NK-92 (cell line): Measurements from ENCODE around the gene FKRP.
"Not testable (repeated sequence)": the region's sequence is repeated elsewhere in the genome, so short reads cannot be mapped to it uniquely, and the experiment has no call there.

ENCODE experiments used
- DNase-seq: peaks from one replicate; lab custom pipeline; 2025; ENCODE audit not compliant: unreplicated experiment; lab: John Stamatoyannopoulos, UW

FKRP gene, protein sequence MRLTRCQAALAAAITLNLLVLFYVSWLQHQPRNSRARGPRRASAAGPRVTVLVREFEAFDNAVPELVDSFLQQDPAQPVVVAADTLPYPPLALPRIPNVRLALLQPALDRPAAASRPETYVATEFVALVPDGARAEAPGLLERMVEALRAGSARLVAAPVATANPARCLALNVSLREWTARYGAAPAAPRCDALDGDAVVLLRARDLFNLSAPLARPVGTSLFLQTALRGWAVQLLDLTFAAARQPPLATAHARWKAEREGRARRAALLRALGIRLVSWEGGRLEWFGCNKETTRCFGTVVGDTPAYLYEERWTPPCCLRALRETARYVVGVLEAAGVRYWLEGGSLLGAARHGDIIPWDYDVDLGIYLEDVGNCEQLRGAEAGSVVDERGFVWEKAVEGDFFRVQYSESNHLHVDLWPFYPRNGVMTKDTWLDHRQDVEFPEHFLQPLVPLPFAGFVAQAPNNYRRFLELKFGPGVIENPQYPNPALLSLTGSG

DNA sequence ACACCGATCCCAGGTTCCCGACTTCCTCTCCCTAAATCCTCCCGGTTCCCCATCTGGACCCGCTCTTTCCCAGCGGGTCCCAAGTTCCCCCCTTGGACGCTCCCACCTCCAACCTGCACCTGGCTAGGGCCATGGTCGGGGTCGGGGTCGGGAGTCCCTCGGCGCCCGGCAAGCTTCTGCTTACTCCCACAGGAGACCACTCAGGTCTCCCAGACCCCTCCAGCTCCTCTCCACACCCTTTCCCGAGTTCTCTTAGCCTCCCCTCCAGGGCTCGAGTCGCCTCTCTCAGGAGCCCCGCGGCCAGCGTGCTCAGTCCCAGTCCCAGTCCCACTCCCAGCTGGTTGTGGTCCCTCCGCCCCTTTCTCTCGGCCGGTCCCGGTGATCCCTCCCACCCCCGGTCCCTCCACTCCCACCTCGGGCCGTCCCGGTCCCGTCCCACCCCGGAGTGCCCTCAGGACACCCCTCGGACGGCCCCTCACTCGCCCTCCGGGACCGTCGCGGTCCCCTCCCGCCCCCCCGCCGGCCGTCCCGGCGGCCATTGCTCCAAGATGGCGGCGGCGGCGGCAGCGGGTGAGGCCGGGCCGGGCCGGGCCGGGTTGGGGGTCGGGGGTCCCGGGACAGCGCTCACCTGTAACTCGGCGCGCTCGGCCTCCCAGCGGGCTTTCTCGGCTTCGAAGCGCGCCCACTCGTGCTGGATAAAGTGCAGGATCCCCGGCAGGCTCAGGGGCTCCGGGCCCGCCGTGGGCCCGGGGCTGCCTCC, at the start of gene FKRP:
FKRP (plus strand) TSS at position 537 of the 760 bp plus-strand sequence. CDS start 9,394 bp downstream, outside the sequence.
- no peak for DNase-seq

DNA sequence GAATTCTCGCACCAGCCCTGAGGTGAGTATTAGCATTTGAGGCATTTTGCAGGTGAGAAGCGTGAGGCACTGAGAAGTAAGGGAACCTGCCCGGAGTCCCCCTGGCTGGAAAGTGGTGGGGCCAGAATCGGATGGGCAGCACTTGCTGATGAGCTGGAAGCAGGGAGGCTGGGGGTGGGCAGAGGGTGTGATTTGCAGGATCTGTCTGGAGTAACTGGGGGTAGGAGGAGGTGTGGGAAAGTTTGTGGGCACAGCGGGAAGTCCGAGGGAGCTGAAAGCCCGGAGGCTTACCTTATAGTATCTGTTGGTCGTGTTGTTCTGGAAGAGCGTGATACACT, 49.0 kb upstream of the FKRP start:
- DNase-seq, result no peak

DNA sequence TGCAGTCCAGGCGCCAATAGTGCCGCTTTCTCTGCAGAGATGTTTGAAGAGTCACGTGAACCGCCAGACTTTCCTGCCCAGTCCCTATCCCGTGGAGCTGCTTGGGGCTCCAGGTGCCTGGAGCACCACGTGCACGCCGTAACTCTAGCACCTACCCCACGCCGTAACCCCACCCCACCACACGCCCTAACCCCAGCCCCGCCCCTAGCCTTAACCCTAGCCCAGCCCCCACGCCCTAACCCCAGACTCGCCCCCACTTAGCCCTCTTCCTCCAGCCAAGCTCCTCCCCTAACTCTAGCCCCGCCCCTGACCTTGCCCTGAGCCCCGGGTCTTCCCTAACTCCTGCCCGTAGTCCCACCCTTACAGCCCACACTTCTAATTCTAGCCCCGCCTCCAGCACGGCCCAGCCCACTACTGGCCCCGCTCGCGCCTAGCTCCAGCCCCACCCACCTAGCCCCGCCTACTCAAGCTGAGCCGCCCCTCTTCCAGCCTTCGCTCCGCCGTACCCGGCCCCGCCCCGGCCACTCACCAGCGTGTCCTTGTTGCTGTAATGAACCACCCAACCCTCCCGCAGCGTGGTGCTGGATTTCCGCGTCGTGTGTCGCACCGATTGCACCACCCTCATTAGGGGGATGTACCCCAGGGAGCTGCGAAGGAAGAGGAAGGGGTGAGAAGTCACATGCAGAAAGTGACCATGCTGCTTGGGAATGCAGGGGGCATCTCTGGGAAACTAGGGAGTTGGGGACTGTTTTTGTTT, 48.5 kb upstream of the FKRP start:
- DNase-seq, result no peak

DNA sequence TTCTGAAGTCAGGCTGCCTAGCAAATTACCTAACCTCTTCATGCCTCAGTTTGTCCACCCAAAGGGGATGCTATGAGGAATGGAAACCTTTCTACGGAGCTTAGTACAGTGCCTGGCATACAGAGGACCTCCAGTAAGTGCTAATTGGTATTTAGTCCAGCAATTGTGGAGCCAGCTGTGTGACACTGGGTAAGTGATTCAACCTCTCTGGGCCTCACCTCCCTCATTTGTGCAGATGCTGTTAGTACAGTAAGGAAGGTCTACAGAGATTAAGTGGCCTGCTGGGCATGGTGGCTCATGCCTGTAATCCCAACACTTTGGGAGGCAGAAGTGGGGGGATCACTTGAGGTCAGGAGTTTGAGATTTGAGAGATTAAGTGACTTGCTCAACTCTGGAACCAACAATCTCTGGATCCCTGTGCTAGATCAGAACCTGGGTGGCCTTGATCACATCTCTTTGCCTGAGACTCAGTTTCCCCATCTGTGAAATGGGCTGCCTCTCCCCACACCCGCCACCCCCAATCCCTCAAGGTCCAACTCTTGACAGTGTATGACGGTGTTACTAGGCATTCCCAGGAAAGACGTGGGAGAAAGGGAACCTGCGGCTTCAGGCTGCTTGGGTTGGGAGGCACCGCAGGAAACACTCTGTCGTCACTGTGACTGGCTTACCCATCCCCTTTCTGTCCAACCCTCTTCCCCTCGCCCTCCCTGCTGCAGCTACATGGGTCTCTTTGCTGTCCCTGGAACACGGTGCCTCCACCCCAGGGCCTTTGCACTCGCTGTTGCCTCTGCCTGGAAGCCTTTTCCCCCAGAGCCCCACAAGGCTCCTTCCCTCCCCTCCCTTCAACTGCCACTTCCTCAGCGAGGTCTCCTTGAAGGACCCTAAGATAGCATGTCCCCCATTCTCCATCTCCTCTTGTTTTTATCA, 47.2 kb upstream of the FKRP start:
- no peak for DNase-seq

DNA sequence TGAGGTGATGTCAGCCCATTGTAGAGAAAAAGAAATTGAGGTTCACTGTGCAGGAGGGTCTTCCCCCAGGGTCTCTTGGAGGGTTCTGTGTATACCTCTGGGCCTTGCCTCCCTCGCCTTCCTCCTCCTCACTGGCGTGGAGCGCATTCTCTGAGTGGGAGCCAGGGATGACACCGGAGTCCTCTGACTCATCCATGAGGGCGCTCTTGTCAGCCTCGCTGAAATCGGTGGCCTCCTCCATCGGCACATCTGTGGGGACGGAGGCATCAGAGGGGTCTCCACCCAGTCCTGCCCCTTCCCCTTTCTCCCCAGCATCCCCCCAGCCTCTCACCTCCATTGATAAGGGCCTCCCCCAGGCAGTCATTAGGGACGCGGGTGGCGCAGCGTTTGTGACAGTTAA, 45.2 kb upstream of the FKRP start:
- DNase-seq, result no peak

DNA sequence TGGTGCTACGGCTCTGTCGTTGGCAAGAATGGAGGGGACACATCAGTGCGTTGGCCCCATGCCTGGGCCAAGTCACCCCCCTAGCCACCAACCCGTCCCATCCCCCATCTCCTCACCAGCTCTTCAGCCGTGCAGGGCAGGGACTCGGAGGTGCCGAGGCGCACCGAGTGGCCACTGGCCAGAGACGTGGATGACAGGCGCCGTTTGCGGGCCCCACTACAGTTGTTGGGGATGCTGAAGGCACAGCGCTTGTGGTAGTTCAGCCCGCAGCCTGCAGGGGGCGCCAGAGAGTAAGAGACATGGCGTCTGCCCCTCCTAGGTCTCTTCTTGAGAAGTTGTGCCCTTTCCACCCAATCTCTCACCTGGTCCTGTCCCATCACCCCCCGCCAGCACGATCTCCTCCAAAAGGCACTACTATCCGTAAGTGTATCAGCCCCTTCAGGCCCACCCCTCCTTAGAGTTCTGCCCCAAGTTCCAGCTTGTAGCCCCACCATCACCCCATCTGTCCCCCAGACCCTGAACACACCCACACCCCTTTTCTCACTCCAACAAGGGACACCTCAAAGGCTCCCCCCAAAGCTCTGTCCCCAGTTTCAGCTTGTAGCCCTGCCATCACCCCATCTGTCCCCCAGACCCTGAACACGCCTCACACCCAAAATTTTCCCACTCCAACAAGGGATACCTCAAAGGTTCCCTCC, 41.3 kb upstream of the FKRP start:
- no peak for DNase-seq

DNA sequence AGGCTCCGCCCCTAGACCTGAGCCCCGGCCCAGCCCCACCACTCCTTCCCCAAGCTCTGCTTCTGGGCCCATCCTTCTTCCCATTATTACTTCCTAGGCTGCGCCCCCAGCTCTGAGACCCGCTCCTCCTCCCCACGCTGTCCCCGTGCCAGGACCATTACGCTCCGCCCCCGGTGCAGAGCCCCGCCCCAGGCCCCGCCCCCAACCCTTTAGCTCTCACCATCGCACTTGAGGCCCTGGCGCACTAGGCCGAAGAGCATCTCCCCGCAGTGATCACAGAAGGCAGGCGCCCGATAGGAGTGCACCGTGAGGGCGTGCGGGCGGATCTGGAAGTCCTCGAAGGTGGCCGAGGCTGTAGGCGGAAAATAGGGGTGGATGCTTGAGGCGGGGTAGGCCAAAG, 35.2 kb upstream of the FKRP start:
- no peak for DNase-seq

DNA sequence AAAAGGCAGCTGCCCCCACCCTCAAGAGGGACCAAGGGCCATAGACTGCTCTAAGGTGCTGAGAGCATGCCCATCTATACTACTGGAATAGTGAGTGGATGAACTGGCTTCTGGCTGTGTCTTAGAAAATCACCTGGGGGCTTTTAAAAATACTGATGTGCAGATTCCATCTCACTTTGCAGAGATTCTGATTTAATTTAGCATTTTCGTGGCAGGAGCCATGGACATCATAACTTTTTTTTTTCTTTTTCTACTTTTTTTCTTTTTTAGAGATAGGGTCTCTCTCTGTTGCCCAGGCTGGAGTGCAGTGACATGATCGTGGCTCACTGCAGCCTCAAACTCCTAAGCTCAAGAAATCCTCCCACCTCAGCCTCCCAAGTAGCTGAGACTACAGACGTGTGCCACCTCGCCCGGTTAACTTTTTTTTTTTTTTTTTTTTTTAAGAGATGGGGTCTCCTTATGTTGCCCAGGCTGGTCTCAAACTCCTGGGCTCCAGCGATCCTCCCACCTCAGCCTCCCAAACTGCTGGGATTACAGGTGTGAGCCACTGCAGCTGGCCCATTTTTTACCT, 33.0 kb upstream of the FKRP start:
- not testable (repeated sequence) for DNase-seq

DNA sequence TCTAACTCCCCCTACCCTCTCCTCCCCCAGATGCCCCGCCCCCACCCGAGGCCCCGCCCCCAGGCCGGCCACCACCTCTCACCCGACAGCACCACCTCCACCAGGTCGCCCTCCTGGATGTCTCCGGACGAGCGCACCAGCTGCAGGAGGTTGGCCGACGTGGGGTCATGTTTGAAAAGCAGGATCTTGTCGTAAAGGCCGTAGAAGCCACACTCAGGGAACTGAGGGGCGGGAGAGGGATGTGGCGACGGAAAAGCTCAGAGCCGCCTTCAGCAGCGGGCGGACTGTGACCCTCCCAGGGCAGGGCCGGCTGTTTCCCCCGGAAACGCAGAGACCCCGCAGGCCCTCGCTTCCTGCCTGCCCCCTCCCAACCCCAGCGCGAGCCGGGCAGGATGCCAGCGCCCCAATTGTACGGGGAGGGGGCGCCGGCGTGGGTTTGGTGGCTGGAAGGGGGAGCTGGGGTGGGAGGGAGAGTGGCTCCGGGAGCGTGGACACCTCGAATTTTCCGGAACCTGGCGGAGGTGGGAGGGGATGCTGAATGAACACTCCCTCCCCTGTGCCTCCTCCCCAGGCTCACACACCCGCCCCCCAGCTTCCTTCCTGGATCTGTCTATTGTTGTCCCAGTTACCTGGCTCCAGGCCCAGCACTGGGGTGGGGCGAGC, 31.9 kb upstream of the FKRP start:
- no peak for DNase-seq

DNA sequence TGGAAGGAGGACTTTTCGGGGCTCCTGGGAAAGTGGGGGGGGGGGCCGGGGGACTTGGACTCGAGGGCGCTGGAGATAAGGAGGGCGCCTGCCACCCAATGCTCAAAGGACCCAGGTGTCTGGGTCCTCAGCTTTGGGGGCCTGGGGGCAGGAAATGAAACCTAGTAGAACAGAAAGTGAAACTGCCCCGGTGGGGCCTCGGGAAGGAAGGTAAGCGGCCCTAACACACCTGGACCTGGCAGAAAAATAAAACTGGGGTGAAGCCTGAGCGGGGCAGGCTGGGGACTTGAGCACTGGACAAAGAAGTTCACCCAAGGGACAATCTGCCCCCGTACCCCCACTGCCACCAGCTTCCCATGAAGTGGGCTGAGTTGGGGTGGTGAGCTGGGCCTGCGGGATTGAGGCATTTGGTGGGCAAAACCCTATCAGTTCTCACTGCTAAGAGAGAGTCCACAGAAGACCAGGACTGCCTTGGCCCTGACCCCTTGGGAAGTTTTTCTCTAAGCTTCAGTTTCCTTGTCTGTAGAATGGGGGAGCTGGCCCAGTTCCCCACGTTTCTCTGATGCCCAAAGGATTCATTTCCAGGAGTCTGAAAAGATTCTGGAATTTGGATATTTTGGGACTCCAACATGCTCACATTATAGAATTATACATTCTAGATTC, 31.3 kb upstream of the FKRP start:
- no peak for DNase-seq

DNA sequence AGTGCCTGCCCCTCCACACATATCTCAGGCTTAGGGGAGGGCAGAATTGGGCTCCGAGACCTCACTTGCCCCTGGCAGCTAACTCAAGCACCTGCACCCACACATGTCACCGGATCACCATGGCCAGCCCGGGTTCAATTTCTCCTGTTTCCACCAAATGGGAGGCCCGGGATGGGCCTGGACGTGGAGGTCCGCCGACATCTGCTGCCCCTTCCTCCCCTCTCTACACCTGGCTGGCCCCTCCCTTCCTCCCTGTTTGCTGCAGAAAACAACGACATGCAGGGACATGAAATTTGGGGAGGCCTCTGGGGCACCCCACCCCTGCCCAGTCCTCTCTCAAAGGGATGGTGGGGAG, 30.3 kb upstream of the FKRP start:
- DNase-seq, result no peak

DNA sequence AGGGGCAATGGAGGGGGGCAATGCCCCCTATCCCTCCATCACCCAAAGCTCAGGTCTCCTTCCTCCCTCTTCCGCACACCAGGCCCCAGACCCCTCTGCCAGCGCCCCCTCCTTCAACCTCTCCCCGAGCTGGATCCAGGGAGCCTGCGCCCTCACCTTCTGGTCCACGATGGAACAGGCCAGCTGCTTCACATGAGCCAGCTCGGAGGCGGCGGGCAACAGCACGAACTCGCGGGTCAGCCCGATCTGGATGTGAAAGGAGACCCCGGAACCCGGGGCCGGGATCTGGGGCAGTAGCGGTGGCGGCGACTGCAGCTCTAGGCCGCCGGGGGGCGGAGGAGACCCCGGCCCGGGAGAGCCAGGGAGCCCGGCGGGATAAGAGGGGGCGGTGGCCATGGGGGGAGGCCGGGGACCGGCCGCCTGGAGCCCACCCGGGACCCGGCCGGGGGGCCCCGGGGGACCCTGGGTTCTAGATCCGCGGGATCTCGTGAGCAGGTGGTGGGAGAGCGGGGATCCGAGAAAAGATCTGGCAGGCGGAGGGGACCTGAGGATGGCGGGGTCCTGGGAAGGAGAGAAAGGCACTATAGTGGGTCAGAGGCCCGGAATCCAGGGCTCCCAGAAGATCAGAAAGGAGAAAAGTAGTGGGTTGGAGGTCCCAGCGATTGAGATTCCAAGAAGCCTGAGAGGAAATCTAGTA, 29.7 kb upstream of the FKRP start:
- DNase-seq, result no peak

DNA sequence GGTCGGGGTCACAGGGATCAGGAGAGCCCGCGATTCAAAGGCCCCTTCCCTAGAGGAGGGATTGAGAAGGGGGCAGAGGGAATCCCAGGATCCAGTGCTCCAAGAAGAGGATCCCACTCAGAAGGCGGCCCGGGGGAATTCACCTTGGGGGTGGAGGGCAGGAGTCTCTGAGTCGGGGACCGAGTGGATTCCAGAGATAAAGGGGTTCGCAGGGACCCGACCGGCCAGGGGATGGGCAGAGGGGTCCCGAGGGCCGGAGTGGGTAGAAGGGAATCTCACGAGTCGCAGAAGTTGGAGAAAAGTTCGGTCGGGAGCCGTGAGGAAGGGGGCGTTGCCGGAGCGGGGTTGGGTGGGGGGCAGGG, 29.2 kb upstream of the FKRP start:
- no peak for DNase-seq

DNA sequence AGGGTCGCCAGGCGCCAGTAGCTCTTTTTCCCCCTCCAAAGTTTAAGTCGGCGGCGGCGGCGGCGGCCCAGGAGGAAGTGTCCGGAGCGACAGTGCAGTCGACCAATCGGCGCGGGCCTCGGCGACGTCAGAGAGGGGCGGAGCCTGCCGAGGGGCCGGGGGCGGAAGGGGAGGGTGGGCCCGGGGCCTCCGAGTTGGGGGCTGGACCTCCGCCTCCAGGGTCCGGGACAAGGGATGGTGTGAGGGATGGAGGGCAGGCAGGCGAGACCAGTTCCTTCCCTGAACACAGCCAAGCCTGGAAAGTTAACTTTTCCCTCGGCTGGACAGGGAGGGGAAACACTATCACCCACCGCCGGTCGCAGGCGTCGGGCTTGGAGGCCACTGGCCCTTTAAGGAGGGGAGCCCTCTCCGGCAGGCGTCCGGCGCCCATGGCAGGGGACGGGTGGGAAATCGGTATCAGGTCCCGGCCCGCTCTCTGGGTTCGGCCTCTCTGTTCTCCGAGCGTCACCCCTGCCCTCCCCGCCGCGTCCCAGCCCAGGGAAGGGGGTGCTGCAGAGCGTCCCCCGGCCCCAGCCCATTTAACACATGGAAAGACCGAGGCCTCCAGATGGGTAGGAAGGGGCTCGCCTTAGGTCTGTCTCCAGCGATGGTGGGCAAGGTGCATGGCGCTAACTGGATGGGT, 28.7 kb upstream of the FKRP start, which contains the start of gene PRKD2:
PRKD2 (minus strand) TSS at position 81 of the 682 bp plus-strand sequence. CDS start 744 bp downstream, outside the sequence.
- no peak for DNase-seq

DNA sequence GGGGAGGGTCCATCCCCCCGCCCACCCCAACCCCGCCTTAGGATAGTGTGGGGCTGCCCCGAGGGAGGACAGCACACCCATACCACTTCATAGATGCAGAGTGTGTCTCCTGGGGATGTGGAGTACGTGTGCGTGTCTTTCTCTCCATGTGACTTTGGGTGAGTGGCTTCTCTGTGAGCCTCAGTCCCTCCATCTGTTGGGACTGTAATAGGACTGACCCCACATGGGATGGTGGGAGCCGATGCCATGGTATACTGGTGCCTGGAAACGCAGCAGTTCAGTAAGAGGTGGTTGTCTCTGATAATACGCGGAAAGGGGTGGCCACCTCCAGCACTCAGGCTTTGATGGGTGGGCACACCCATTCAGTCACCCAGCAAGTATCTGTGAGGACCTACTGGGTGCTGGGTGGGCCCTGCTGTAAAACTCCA, 28.1 kb upstream of the FKRP start:
- DNase-seq, result no peak

DNA sequence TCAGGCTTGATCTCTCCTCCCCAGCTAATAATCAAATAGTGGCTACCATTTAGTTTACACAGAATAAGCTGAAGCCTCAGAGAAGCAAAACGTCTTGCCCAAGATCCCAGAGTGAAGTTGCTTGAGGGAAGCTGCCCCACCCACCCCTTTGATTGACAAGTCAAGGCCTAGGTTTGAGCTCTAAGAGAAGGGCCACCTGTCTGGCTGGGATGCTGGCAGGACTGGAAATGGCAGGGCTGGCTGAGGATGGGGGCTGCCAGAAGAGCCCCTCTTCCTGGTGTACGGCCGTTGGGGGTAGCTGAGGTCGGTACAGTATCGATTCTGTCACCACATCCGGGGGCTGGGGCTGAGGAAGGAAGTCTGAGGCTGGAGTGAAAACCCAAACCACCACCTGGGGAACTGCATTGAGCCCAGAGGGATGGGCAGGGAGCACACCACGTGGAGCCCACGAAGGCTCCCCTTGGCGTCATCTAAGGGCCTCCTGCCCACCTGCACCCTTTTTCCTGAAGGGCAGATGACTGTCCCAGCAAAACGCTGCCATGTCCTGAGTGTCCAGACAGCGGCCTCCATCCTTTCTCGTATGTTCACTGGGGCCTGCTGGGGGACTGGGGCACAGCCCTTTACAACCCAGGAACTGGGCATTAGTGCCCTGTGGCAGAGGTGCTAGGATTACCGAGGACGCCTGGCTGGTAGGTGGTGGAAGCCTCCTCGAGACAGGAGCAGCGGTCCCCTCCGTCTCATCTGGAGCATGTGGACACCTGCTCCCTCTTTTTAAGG, 27.5 kb upstream of the FKRP start:
- no peak for DNase-seq
